HG02642 (cell line): ENCODE results near the gene UTF1.
"Not testable (repeated sequence)": the region's sequence is repeated elsewhere in the genome, so short reads cannot be mapped to it uniquely, and the experiment has no call there.

Source experiments
- ATAC-seq: cut with Tn5 transposase; IDR thresholded peaks from one replicate; pipeline ENCODE4 v1.9.1; 2021; ENCODE audit warnings: mild to moderate bottlenecking; ENCODE audit not compliant: unreplicated experiment, poor library complexity

Gene UTF1

GRCh38 chr10:133224756-133225372, 5.2 kb upstream of the UTF1 start:
- ATAC-seq = no peak

GRCh38 chr10:133225707-133226191, 4.3 kb upstream of the UTF1 start:
- ATAC-seq = no peak

GRCh38 chr10:133226251-133226808, 3.7 kb upstream of the UTF1 start:
- no peak for ATAC-seq

- no peak for ATAC-seq
Observed at GRCh38 chr10:133227256-133227655, 2.8 kb upstream of the UTF1 start.

- no peak for ATAC-seq
Observed at GRCh38 chr10:133229265-133230043, 563 bp upstream of the UTF1 start.

- no peak for ATAC-seq
Observed at GRCh38 chr10:133230387-133231195, 574 bp downstream of the UTF1 start.

GRCh38 chr10:133231244-133231945, 1.4 kb downstream of the UTF1 start:
- ATAC-seq = no peak

GRCh38 chr10:133231946-133232574, 2.0 kb downstream of the UTF1 start:
- ATAC-seq = no peak

GRCh38 chr10:133234796-133235195, 4.8 kb downstream of the UTF1 start:
- not testable (repeated sequence) for ATAC-seq

- ATAC-seq = no peak
Observed at GRCh38 chr10:133235265-133235855, 5.3 kb downstream of the UTF1 start.

- ATAC-seq = no peak
Observed at GRCh38 chr10:133235932-133236331, 5.9 kb downstream of the UTF1 start.

- no peak for ATAC-seq
Observed at GRCh38 chr10:133236401-133237240, 6.6 kb downstream of the UTF1 start.

GRCh38 chr10:133237241-133237587, 7.2 kb downstream of the UTF1 start:
- ATAC-seq = no peak

- no peak for ATAC-seq
Observed at GRCh38 chr10:133237588-133238465, 7.8 kb downstream of the UTF1 start, which contains the start of gene VENTX. Gene VENTX (plus strand): TSS chr10:133237855. CDS start chr10:133237915, 60 bp downstream.

- no peak for ATAC-seq
Observed at GRCh38 chr10:133238466-133238804, 8.4 kb downstream of the UTF1 start.

GRCh38 chr10:133239990-133240389, 10.0 kb downstream of the UTF1 start:
- ATAC-seq = no peak

- no peak for ATAC-seq
Observed at GRCh38 chr10:133241501-133242205, 11.6 kb downstream of the UTF1 start.
